ENCODE results near the gene RPS6KB2. TPM values are rescaled to one million over a fixed set of nuclear protein-coding genes. Genes with fewer than 3 reads are reported as not detected.

The RPS6KB2 gene
- total and polyA plus RNA-seq, 9 of the 15 experiments (the other 6 are each of a cell fraction or from before 2014, with no cell fraction given) = 0.42 to 122 (median 82.6) TPM

DNA sequence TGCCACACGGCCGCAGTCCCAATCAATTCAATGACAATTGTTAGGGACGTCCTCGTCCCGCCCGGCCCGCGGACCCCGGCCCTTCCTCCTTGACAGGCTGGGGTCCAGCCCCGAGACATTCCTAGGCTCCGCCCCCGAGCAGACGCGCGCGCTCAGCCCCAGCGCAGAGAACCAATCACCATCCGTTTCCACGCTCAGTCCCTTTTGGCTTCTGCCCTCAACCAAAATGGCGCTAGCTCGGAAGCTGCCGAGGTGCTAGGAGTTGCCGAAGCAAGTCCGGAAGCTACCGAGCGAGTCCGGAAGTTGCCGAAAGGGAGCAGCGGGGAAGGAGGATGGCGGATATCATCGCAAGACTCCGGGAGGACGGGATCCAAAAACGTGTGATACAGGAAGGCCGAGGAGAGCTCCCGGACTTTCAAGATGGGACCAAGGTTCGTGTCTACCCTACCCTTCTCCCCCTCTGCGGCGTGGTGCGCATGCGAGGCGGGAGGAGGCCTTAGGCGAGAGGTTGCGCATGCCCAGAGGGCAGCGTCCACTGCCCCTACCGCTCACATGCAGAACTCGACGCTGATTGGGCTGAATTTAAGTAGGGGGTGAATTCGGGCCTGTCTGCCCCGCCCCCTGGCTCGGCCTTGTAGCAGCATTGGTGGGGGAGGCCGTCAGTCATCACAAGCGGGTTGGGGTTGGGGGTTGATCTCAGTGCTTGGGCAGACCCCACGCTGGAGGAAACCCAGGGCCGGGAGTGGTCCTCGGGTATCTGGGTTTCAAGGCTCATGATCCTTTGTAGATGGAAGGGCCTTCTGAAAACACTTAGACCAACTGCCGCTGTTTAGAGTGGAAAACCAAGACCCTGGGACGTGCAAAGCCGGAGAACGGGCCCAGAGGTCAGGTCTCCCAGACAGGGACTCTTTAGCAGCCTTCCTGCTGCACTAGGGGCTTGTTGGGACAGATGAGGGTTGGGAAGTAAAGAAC lies 54.8 kb downstream of the RPS6KB2 start, which contains the start of gene AIP (continued):
- TF ChIP-seq SREBF1 (IDR thresholded peaks at IDR 0.05; ENCODE audit: borderline replicate concordance, low read depth, low read length) (no peak), DACH1 (IDR thresholded peaks at IDR 0.05; ENCODE audit: partially characterized antibody) (no peak), CTBP1 (IDR thresholded peaks at IDR 0.05; ENCODE audit: borderline replicate concordance) (peak; percentile 65; the same call in 1 of the 2 replicates), MTA2 (IDR thresholded peaks at IDR 0.05; ENCODE audit: low read depth) (no peak), HNRNPL (IDR thresholded peaks at IDR 0.05; ENCODE audit: low read depth, low read length) (no peak), EP400 (IDR thresholded peaks at IDR 0.05) (peak; percentile 69), KDM4B (IDR thresholded peaks at IDR 0.05; ENCODE audit: borderline replicate concordance in 2 of 2, low read depth in 1 of 2) (no peak; a peak in 1 of 4 replicates), RBM34 (IDR thresholded peaks at IDR 0.05; ENCODE audit: borderline replicate concordance, insufficient read depth, low read length) (no peak), ETV5 (CRISPR knock-in tag; IDR thresholded peaks at IDR 0.05; ENCODE audit: low read depth) (peak; percentile 82; the same call in 1 of the 2 replicates), SMARCA4 (IDR thresholded peaks at IDR 0.05) (0 out of 2 replicates have a peak, but pooled peaks have one; percentile 37), ELF1 (tag; IDR thresholded peaks at IDR 0.05) (peak; percentile 91), WHSC1 (IDR thresholded peaks at IDR 0.05; ENCODE audit: low read length) (no peak), ZNF695 (CRISPR knock-in tag; IDR thresholded peaks at IDR 0.05) (no peak), XRCC3 (IDR thresholded peaks at IDR 0.05) (no peak)
- TF ChIP-seq, protein P1, sequence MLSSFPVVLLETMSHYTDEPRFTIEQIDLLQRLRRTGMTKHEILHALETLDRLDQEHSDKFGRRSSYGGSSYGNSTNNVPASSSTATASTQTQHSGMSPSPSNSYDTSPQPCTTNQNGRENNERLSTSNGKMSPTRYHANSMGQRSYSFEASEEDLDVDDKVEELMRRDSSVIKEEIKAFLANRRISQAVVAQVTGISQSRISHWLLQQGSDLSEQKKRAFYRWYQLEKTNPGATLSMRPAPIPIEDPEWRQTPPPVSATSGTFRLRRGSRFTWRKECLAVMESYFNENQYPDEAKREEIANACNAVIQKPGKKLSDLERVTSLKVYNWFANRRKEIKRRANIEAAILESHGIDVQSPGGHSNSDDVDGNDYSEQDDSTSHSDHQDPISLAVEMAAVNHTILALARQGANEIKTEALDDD (IDR thresholded peaks at IDR 0.05) = no peak
- TF ChIP-seq, protein P2, sequence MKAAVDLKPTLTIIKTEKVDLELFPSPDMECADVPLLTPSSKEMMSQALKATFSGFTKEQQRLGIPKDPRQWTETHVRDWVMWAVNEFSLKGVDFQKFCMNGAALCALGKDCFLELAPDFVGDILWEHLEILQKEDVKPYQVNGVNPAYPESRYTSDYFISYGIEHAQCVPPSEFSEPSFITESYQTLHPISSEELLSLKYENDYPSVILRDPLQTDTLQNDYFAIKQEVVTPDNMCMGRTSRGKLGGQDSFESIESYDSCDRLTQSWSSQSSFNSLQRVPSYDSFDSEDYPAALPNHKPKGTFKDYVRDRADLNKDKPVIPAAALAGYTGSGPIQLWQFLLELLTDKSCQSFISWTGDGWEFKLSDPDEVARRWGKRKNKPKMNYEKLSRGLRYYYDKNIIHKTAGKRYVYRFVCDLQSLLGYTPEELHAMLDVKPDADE (conservative IDR thresholded peaks at IDR 0.05; ENCODE audit: control insufficient read depth, low read depth, low read length) = no peak
- TF ChIP-seq, protein P3, sequence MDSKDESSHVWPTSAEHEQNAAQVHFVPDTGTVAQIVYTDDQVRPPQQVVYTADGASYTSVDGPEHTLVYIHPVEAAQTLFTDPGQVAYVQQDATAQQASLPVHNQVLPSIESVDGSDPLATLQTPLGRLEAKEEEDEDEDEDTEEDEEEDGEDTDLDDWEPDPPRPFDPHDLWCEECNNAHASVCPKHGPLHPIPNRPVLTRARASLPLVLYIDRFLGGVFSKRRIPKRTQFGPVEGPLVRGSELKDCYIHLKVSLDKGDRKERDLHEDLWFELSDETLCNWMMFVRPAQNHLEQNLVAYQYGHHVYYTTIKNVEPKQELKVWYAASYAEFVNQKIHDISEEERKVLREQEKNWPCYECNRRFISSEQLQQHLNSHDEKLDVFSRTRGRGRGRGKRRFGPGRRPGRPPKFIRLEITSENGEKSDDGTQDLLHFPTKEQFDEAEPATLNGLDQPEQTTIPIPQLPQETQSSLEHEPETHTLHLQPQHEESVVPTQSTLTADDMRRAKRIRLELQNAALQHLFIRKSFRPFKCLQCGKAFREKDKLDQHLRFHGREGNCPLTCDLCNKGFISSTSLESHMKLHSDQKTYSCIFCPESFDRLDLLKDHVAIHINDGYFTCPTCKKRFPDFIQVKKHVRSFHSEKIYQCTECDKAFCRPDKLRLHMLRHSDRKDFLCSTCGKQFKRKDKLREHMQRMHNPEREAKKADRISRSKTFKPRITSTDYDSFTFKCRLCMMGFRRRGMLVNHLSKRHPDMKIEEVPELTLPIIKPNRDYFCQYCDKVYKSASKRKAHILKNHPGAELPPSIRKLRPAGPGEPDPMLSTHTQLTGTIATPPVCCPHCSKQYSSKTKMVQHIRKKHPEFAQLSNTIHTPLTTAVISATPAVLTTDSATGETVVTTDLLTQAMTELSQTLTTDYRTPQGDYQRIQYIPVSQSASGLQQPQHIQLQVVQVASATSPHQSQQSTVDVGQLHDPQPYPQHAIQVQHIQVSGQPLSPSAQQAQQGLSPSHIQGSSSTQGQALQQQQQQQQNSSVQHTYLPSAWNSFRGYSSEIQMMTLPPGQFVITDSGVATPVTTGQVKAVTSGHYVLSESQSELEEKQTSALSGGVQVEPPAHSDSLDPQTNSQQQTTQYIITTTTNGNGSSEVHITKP (IDR thresholded peaks at IDR 0.05; ENCODE audit: partially characterized antibody) = no peak
- TF ChIP-seq, protein P4, sequence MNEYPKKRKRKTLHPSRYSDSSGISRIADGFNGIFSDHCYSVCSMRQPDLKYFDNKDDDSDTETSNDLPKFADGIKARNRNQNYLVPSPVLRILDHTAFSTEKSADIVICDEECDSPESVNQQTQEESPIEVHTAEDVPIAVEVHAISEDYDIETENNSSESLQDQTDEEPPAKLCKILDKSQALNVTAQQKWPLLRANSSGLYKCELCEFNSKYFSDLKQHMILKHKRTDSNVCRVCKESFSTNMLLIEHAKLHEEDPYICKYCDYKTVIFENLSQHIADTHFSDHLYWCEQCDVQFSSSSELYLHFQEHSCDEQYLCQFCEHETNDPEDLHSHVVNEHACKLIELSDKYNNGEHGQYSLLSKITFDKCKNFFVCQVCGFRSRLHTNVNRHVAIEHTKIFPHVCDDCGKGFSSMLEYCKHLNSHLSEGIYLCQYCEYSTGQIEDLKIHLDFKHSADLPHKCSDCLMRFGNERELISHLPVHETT (CRISPR knock-in tag; conservative IDR thresholded peaks at IDR 0.05 in 1 of 2, IDR thresholded peaks at IDR 0.05 in 1 of 2) = peak in 1 of 2 experiments; percentile 57; a peak in 2 of 4 replicates

Data from K562 (cell line).